HepG2 (cell line): ENCODE measurements around the gene SGCD. TPM values are rescaled to one million over a fixed set of nuclear protein-coding genes. Genes with fewer than 3 reads are reported as not detected.

ENCODE experiments used
- ATAC-seq: fragments of 200-7000 bp; cut with Tn5 transposase; 3 replicates; pipeline ENCODE4 v1.9.1; 2020; ENCODE audit warnings: mild to moderate bottlenecking, moderate library complexity
- BruUV-seq: library from RNA; stranded (reverse); fragments of 400-500 nt; replicated peaks from 2 replicates; lab custom pipeline; 2021; lab: Mats Ljungman, UMichigan
- CTCF ChIA-PET: fragments of 300-600 bp; formaldehyde crosslinking; extraction: SDS; loops from one replicate; lab custom pipeline; 2021; ENCODE audit warnings: low total read pairs, inconsistent platforms, low intra/inter-chr PET ratio; lab: Yijun Ruan, JAX
- POLR2A ChIA-PET: fragments of 350-600 bp; sonication (Branson Sonifier 250); formaldehyde crosslinking; loops from one replicate; lab custom pipeline; 2020; ENCODE audit warnings: antibody characterized with exemption, inconsistent platforms; lab: Yijun Ruan, JAX
- DNase-seq: peaks from one replicate; pipeline ENCODE4 v3.0.0-alpha.2; 2015; ENCODE audit warnings: low spot score
- FAIRE-seq: peaks from 3 replicates; lab custom pipeline; 2011; peaks lifted over from hg19 to GRCh38; lab: Jason Lieb, UNC
- H2AFZ ChIP-seq: one replicate; pipeline ENCODE4 v1.6.1; 2011; ENCODE audit warnings: low read length, inconsistent platforms
- H3K27ac ChIP-seq: fragments of 300-600 bp; 3 replicates; pipeline ENCODE4 v1.8.0; 2011; ENCODE audit warnings: mixed run types, mild to moderate bottlenecking, mixed read lengths, low read length, inconsistent platforms; ENCODE audit not compliant: insufficient read depth; ENCODE audit errors: extremely low read length
- H3K27me3 ChIP-seq, 2 experiments: fragments of 200-600 bp in 1 of 2; 2 replicates in 1 of 2; 3 replicates in 1 of 2; pipeline versions ENCODE4 v1.6.0 to v1.8.0; 2011; ENCODE audit warnings: low read length in 2 of 2, mild to moderate bottlenecking in 2 of 2, moderate library complexity in 2 of 2, inconsistent platforms in 1 of 2; ENCODE audit not compliant: insufficient read depth in 2 of 2, control insufficient read depth in 1 of 2
- H3K36me3 ChIP-seq, 2 experiments: fragments of 200-600 bp in 1 of 2; replicated peaks in 1 of 2; 2 replicates in 1 of 2; 3 replicates in 1 of 2; pipeline versions ENCODE4 v1.5.1 to v1.8.0; 2011; ENCODE audit warnings: low read length in 2 of 2, inconsistent platforms in 1 of 2; ENCODE audit not compliant: insufficient read depth in 2 of 2, control insufficient read depth in 1 of 2
- H3K4me1 ChIP-seq: 2 replicates; pipeline ENCODE4 v1.5.1; 2012; ENCODE audit warnings: low read length, inconsistent platforms; ENCODE audit not compliant: insufficient read depth
- H3K4me2 ChIP-seq: 2 replicates; pipeline ENCODE4 v1.6.0; 2011; ENCODE audit warnings: low read depth, low read length, inconsistent platforms
- H3K4me3 ChIP-seq, 3 experiments: fragments of 200-600 bp in 1 of 3; sonication (generic), shearing (Covaris generic) in 1 of 3; replicated peaks in 1 of 3; 2 replicates each; pipeline ENCODE4 v1.5.1; 2011 to 2016; ENCODE audit warnings: low read length in 3 of 3, inconsistent platforms in 2 of 3, low read depth in 2 of 3, mild to moderate bottlenecking in 2 of 3, control low read depth in 1 of 3, mixed read lengths in 1 of 3; ENCODE audit not compliant: insufficient read depth in 1 of 3
- H3K79me2 ChIP-seq: one replicate; pipeline ENCODE4 v1.6.1; 2011; ENCODE audit warnings: low read length, inconsistent platforms; ENCODE audit not compliant: insufficient read depth
- H3K9ac ChIP-seq: 2 replicates; pipeline ENCODE4 v1.6.0; 2011; ENCODE audit warnings: mild to moderate bottlenecking, low read depth, low read length, inconsistent platforms; ENCODE audit not compliant: insufficient read depth
- H3K9me3 ChIP-seq: 2 replicates; pipeline ENCODE4 v1.5.1; 2012; ENCODE audit warnings: mild to moderate bottlenecking, low read length
- H4K20me1 ChIP-seq: 2 replicates; pipeline ENCODE4 v1.6.0; 2011; ENCODE audit warnings: inconsistent platforms, mild to moderate bottlenecking, low read length, moderate library complexity; ENCODE audit not compliant: insufficient read depth
- KDM2A ChIP-seq: sonication (generic); formaldehyde crosslinking; IDR thresholded peaks from 2 replicates; pipeline ENCODE4 v1.4.0; 2020; ENCODE audit warnings: low read depth, missing genetic modification reagents, borderline replicate concordance
- KLF6 ChIP-seq: IDR thresholded peaks from 2 replicates; pipeline ENCODE4 v1.8.0; 2016; ENCODE audit warnings: missing biosample characterization, missing genetic modification reagents
- KMT2A ChIP-seq: sonication (generic); formaldehyde crosslinking; IDR thresholded peaks from 2 replicates; pipeline ENCODE4 v1.4.0; 2020; ENCODE audit warnings: missing genetic modification reagents
- MED1 ChIP-seq: sonication (generic); formaldehyde crosslinking; IDR thresholded peaks from 2 replicates; pipeline ENCODE4 v1.4.0; 2020; ENCODE audit warnings: missing genetic modification reagents
- RAD51 ChIP-seq: fragments of 450-650 bp; IDR thresholded peaks from 2 replicates; pipeline ENCODE4 v1.6.1; 2016; ENCODE audit warnings: borderline replicate concordance
- STAT6 ChIP-seq: sonication (generic); formaldehyde crosslinking; IDR thresholded peaks from 2 replicates; pipeline ENCODE4 v1.4.0; 2020; ENCODE audit warnings: missing genetic modification reagents, mild to moderate bottlenecking, borderline replicate concordance
- TFAP4 ChIP-seq: sonication (generic); IDR thresholded peaks from 2 replicates; pipeline ENCODE4 v1.6.1; 2016; ENCODE audit warnings: low read depth, borderline replicate concordance
- TRIM24 ChIP-seq: sonication (generic); formaldehyde crosslinking; IDR thresholded peaks from 2 replicates; pipeline ENCODE4 v1.8.0; 2022; ENCODE audit warnings: mild to moderate bottlenecking, missing genetic modification reagents
- USF2 ChIP-seq, 2 experiments: sonication (generic) in 1 of 2; formaldehyde crosslinking in 1 of 2; IDR thresholded peaks; 2 replicates each; pipeline versions ENCODE4 v1.5.1 to v1.6.1; 2011 to 2020; ENCODE audit warnings: borderline replicate concordance in 1 of 2, low read depth in 1 of 2, low read length in 1 of 2, mild to moderate bottlenecking in 1 of 2, missing genetic modification reagents in 1 of 2, moderate library complexity in 1 of 2
- YEATS4 ChIP-seq: sonication (generic); formaldehyde crosslinking; IDR thresholded peaks from 2 replicates; pipeline ENCODE4 v1.4.0; 2020; ENCODE audit warnings: missing genetic modification reagents, borderline replicate concordance
- ZNF652 ChIP-seq: IDR thresholded peaks from 2 replicates; pipeline ENCODE4 v1.6.1; 2016; ENCODE audit warnings: low read depth, borderline replicate concordance
- WGBS: methylation state at CpG from one replicate; pipeline ENCODE4 v1.1.6; 2017; ENCODE audit warnings: low lambda C conversion rate; 5-methylcytosine and 5-hydroxymethylcytosine counted together
- in situ Hi-C: cut with HindIII; loops from 2 replicates; pipeline ENCODE4 v1.10.0; 2017; ENCODE audit warnings: low pct_unique_long_range_greater_than_20kb; ENCODE audit not compliant: extremely low pct_ligation_motif_present
- intact Hi-C: fragments of 100-400 bp; cut with micrococcal nuclease; formaldehyde crosslinking; loops from one replicate; pipeline ENCODE4 v1.10.0; 2022; ENCODE audit not compliant: unreplicated experiment
- polyA plus RNA-seq, 8 experiments: library from polyadenylated mRNA; depleted of rRNA in 3 of 8; stranded (reverse) in 7 of 8; unstranded in 1 of 8; fragments of >200 nt; fragmentation: Illumina TruSeq in 4 of 8; extraction: Trizol in 4 of 8; gene quantifications; 2 replicates each; pipeline versions ENCODE4 v1.2.1 to v1.2.3, GENCODE V29; 2011 to 2016; ENCODE audit warnings: low read depth in 4 of 8, missing spikeins in 1 of 8, mixed read lengths in 1 of 8; ENCODE audit not compliant: insufficient read depth in 1 of 8
- total RNA-seq, 5 experiments: library from RNA; depleted of rRNA; stranded (reverse); fragments of >200 nt; fragmentation: Illumina TruSeq; extraction: Trizol; gene quantifications; 2 replicates each; pipeline ENCODE4 v1.2.3, GENCODE V29; 2016; ENCODE audit warnings: low read depth in 1 of 5

SGCD gene
- total and polyA plus RNA-seq, 2 of the 13 experiments (the other 11 are each of a cell fraction or from before 2014, with no cell fraction given) = not detected

- no TSS peak for BruUV-seq
- no peaks in the 10 kb centered on the region for H3K79me2 ChIP-seq
- H3K27me3 ChIP-seq = no peaks in the 10 kb centered on the region
- ChIA-PET POLR2A (no interaction called here), CTCF (no interaction called here)
- H3K4me2 ChIP-seq = no peak overlapping the region
- no peak overlapping the region for H3K9ac ChIP-seq
- in situ Hi-C loops (loop anchor here (25.0 kb wide), 1 partner anchor 454 kb away; the partner anchor contains the start of gene MED7), intact Hi-C loops (no loop called here)
- H2AFZ ChIP-seq = no peak overlapping the region
- DNase-seq = no peak
- no peak overlapping the region for H3K27ac ChIP-seq
- H3K9me3 ChIP-seq = no peaks in the 10 kb centered on the region
- 0% methylated on average over 1 of the region's 1 CpG for WGBS
- no peaks in the 10 kb centered on the region for H4K20me1 ChIP-seq
- H3K4me3 ChIP-seq = no peak overlapping the region
- FAIRE-seq = no peak
- no peaks in the 10 kb centered on the region for H3K36me3 ChIP-seq
- H3K4me1 ChIP-seq = peaks cover 32% of the 10 kb centered on the region
- TF ChIP-seq ZNF652 (CRISPR knock-in tag) (0 out of 2 replicates have a peak, but pooled peaks have one; percentile 35), KDM2A (no peak), USF2 (IDR thresholded peaks at IDR 0.05; ENCODE audit: low read depth, low read length) (peak; percentile 65), USF2 (CRISPR knock-in tag; IDR thresholded peaks at IDR 0.05; ENCODE audit: borderline replicate concordance) (no peak), RAD51 (peak; percentile 65; the same call in 1 of the 2 replicates)
- no peak for ATAC-seq
Observed at GRCh38 chr5:156683509-156683908, 356.5 kb downstream of the SGCD start.

DNA sequence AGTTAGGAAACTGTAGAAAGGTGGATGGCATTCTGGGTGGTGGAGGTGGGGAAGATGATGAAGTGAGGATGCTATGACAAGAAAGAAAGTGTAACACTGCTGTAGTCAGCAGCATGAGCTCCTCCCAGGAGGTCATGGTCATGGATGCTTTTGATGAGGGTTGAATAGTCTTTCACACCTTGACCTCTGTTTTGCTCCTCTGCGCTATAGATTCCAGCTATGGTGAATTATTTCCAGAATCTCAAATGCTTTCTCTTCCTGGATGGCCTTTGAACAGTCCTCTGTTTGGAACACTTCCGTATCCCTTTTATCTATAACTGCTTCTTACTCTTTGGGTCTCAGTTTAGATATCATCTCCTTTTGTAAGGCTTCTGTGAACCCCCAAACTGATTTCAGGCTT, 357.3 kb downstream of the SGCD start:
- Histone ChIP-seq H3K4me2 (0 out of 2 replicates have a peak overlapping the region, but pooled peaks have one; percentile 1), H3K4me1 (peaks cover 32% of the 10 kb centered on the region), H4K20me1 (no peaks in the 10 kb centered on the region), H3K9ac (no peak overlapping the region), H3K27ac (no peak overlapping the region), H3K27me3 (no peaks in the 10 kb centered on the region), H3K4me3 (no peak overlapping the region), H3K9me3 (no peaks in the 10 kb centered on the region), H3K36me3 (no peaks in the 10 kb centered on the region), H2AFZ (no peak overlapping the region), H3K79me2 (no peaks in the 10 kb centered on the region)
- POLR2A ChIA-PET = no interaction called here
- WGBS = 9% methylated on average over 2 of the region's 2 CpGs
- DNase-seq (peak; percentile 4), FAIRE-seq (no peak), ATAC-seq (peak; percentile 77)
- BruUV-seq = no TSS peak
- in situ Hi-C loops = loop anchor here (25.0 kb wide), 1 partner anchor 453 kb away; the partner anchor contains the start of gene MED7
- CTCF ChIA-PET = no interaction called here
- intact Hi-C loops = no loop called here
- TF ChIP-seq KLF6 (CRISPR knock-in tag) (no peak), KMT2A (CRISPR knock-in tag) (no peak), STAT6 (CRISPR knock-in tag) (no peak), MED1 (CRISPR knock-in tag) (no peak), TFAP4 (no peak), TRIM24 (no peak), YEATS4 (CRISPR knock-in tag) (no peak)
